Measurements from ENCODE around the gene TMEM72.
"Not testable (repeated sequence)": the region's sequence is repeated elsewhere in the genome, so short reads cannot be mapped to it uniquely, and the experiment has no call there.

TMEM72 gene

GRCh38 chr10:44911081-44911540, at the start of gene TMEM72:
Gene TMEM72, plus strand, starts transcription at chr10:44911337. Its CDS starts 176 bp downstream, at chr10:44911513.
- peaks cover 7% of the 10 kb centered on the region for H3K4me1 Mint-ChIP-seq

GRCh38 chr10:44862006-44862751, 49.0 kb upstream of the TMEM72 start:
- ATAC-seq (ENCODE audit: low read depth) (no peak), DNase-seq (ENCODE audit: low spot score in 2 of 2) (no peak)
- Mint-ChIP-seq H3K4me3 (no peak overlapping the region), H3K27me3 (peaks cover 22% of the 10 kb centered on the region), H3K4me1 (peaks cover 12% of the 10 kb centered on the region), H3K36me3 (no peaks in the 10 kb centered on the region), H3K27ac (no peak overlapping the region), H3K9me3 (no peaks in the 10 kb centered on the region)

More at GRCh38 chr10:44911081-44911540, at the start of gene TMEM72:
- DNase-seq (ENCODE audit: low spot score in 2 of 2) (no peak), ATAC-seq (ENCODE audit: low read depth) (no peak)
- H3K9me3 Mint-ChIP-seq = no peaks in the 10 kb centered on the region
- peaks cover 11% of the 10 kb centered on the region for H3K27me3 Mint-ChIP-seq
- H3K4me3 Mint-ChIP-seq = no peak within 1 kb of the TSS
- no peak within 1 kb of the TSS for H3K27ac Mint-ChIP-seq
- no peaks in the 10 kb centered on the region for H3K36me3 Mint-ChIP-seq

- Mint-ChIP-seq H3K27ac (no peak overlapping the region), H3K36me3 (no peaks in the 10 kb centered on the region), H3K4me3 (no peak overlapping the region), H3K4me1 (peaks cover 12% of the 10 kb centered on the region), H3K9me3 (no peaks in the 10 kb centered on the region), H3K27me3 (peaks cover 22% of the 10 kb centered on the region)
- ATAC-seq (ENCODE audit: low read depth) (no peak), DNase-seq (ENCODE audit: low spot score in 2 of 2) (no peak)
These were observed 48.2 kb upstream of the TMEM72 start for GRCh38 chr10:44862924-44863323.

GRCh38 chr10:44863344-44864047, 47.6 kb upstream of the TMEM72 start:
- ATAC-seq (ENCODE audit: low read depth) = no peak
- Mint-ChIP-seq H3K27ac (no peak overlapping the region), H3K27me3 (peaks cover 22% of the 10 kb centered on the region), H3K4me3 (peak overlapping the region; percentile 86), H3K4me1 (peaks cover 12% of the 10 kb centered on the region), H3K36me3 (no peaks in the 10 kb centered on the region), H3K9me3 (no peaks in the 10 kb centered on the region)
- DNase-seq (ENCODE audit: low spot score in 2 of 2) = no peak

GRCh38 chr10:44864051-44864450, 47.1 kb upstream of the TMEM72 start:
- Mint-ChIP-seq H3K9me3 (peaks cover under 1% of the 10 kb centered on the region), H3K4me3 (peak overlapping the region; percentile 86), H3K27ac (no peak overlapping the region), H3K36me3 (no peaks in the 10 kb centered on the region), H3K27me3 (peaks cover 24% of the 10 kb centered on the region), H3K4me1 (peaks cover 12% of the 10 kb centered on the region)
- ATAC-seq (ENCODE audit: low read depth) = peak; percentile 49
- DNase-seq (ENCODE audit: low spot score in 2 of 2) = peak in 1 of 2 donors; percentile 16

GRCh38 chr10:44864637-44865288, 46.4 kb upstream of the TMEM72 start:
- ATAC-seq (ENCODE audit: low read depth) (peak; percentile 88), DNase-seq (ENCODE audit: low spot score in 2 of 2) (peak; percentile 78 to 90)
- no peak overlapping the region for H3K27ac Mint-ChIP-seq
- H3K4me3 Mint-ChIP-seq = peak overlapping the region; percentile 86
- H3K36me3 Mint-ChIP-seq = no peaks in the 10 kb centered on the region
- peaks cover 2% of the 10 kb centered on the region for H3K9me3 Mint-ChIP-seq
- H3K4me1 Mint-ChIP-seq = peaks cover 12% of the 10 kb centered on the region
- H3K27me3 Mint-ChIP-seq = peaks cover 28% of the 10 kb centered on the region

- Mint-ChIP-seq H3K27ac (no peak overlapping the region), H3K9me3 (peaks cover 2% of the 10 kb centered on the region), H3K4me3 (no peak overlapping the region), H3K4me1 (peaks cover 12% of the 10 kb centered on the region), H3K27me3 (peaks cover 32% of the 10 kb centered on the region), H3K36me3 (no peaks in the 10 kb centered on the region)
- no peak for ATAC-seq (ENCODE audit: low read depth)
- no peak for DNase-seq (ENCODE audit: low spot score in 2 of 2)
These were observed 45.9 kb upstream of the TMEM72 start for GRCh38 chr10:44865289-44865671.

GRCh38 chr10:44866367-44866766, 44.8 kb upstream of the TMEM72 start:
- not testable (repeated sequence) for H3K9me3 Mint-ChIP-seq; DNase-seq (ENCODE audit: low spot score in 2 of 2); H3K36me3 Mint-ChIP-seq; H3K4me3 Mint-ChIP-seq; H3K27ac Mint-ChIP-seq; ATAC-seq (ENCODE audit: low read depth)
- peaks cover 32% of the 10 kb centered on the region for H3K27me3 Mint-ChIP-seq
- peaks cover 12% of the 10 kb centered on the region for H3K4me1 Mint-ChIP-seq

- Mint-ChIP-seq H3K27me3 (peaks cover 22% of the 10 kb centered on the region), H3K9me3 (peaks cover 2% of the 10 kb centered on the region), H3K27ac (no peak overlapping the region), H3K4me3 (no peak overlapping the region), H3K36me3 (no peaks in the 10 kb centered on the region), H3K4me1 (no peaks in the 10 kb centered on the region)
- DNase-seq (ENCODE audit: low spot score in 2 of 2) = no peak
- ATAC-seq (ENCODE audit: low read depth) = no peak
These were observed 41.1 kb upstream of the TMEM72 start for GRCh38 chr10:44870031-44870430.

- H3K4me3 Mint-ChIP-seq = no peak overlapping the region
These were observed 38.0 kb upstream of the TMEM72 start for GRCh38 chr10:44873160-44873559.

GRCh38 chr10:44874166-44874565, 37.0 kb upstream of the TMEM72 start:
- no peak for DNase-seq (ENCODE audit: low spot score in 2 of 2)
- ATAC-seq (ENCODE audit: low read depth) = no peak
- Mint-ChIP-seq H3K27me3 (peaks cover 13% of the 10 kb centered on the region), H3K9me3 (no peaks in the 10 kb centered on the region), H3K36me3 (no peaks in the 10 kb centered on the region), H3K4me1 (peaks cover 2% of the 10 kb centered on the region), H3K27ac (no peak overlapping the region), H3K4me3 (no peak overlapping the region)

More at GRCh38 chr10:44873160-44873559, 38.0 kb upstream of the TMEM72 start:
- H3K4me1 Mint-ChIP-seq = no peaks in the 10 kb centered on the region
- H3K27ac Mint-ChIP-seq = no peak overlapping the region
- no peak for DNase-seq (ENCODE audit: low spot score in 2 of 2)
- peaks cover 16% of the 10 kb centered on the region for H3K27me3 Mint-ChIP-seq
- H3K36me3 Mint-ChIP-seq = no peaks in the 10 kb centered on the region
- ATAC-seq (ENCODE audit: low read depth) = no peak
- peaks cover 2% of the 10 kb centered on the region for H3K9me3 Mint-ChIP-seq

- H3K4me3 Mint-ChIP-seq = peak overlapping the region; percentile 89
- H3K4me1 Mint-ChIP-seq = peaks cover 3% of the 10 kb centered on the region
- no peak overlapping the region for H3K27ac Mint-ChIP-seq
- DNase-seq (ENCODE audit: low spot score in 2 of 2) (peak; percentile 33 to 39), ATAC-seq (ENCODE audit: low read depth) (peak; percentile 86)
- no peaks in the 10 kb centered on the region for H3K9me3 Mint-ChIP-seq
- H3K27me3 Mint-ChIP-seq = peaks cover 21% of the 10 kb centered on the region
- no peaks in the 10 kb centered on the region for H3K36me3 Mint-ChIP-seq
These were observed 32.2 kb upstream of the TMEM72 start for GRCh38 chr10:44878706-44879530.

- DNase-seq (ENCODE audit: low spot score in 2 of 2) = no peak
- no peak for ATAC-seq (ENCODE audit: low read depth)
- Mint-ChIP-seq H3K27me3 (peaks cover 23% of the 10 kb centered on the region), H3K36me3 (no peaks in the 10 kb centered on the region), H3K27ac (no peak overlapping the region), H3K4me1 (peaks cover 3% of the 10 kb centered on the region), H3K4me3 (peak overlapping the region; percentile 89), H3K9me3 (no peaks in the 10 kb centered on the region)
These were observed 31.6 kb upstream of the TMEM72 start for GRCh38 chr10:44879531-44879899.

Data from memory B cell (primary cell).